Measurements from ENCODE around the gene BTN2A1.
A peak's percentile ranks its signal among the peaks of the same experiment; 100 is the strongest.

GRCh38 chr6:26408828-26409730, 48.7 kb upstream of the BTN2A1 start:
- peak; percentile 17 for TF ChIP-seq CTCF (IDR thresholded peaks at IDR 0.05; ENCODE audit: low read length)
- TF ChIP-seq EZH2 (IDR thresholded peaks at IDR 0.05; ENCODE audit: borderline replicate concordance, low read length) = no peak

Data from OCI-LY1 (cell line).